Activated CD8-positive, alpha-beta memory T cell treated with anti-CD3 and anti-CD28 coated beads, Interleukin-2, amount 50 U/mL, for 48 hours (primary cell): ENCODE measurements around the gene SMIM41.

Source experiments
- DNase-seq: peaks from one replicate; pipeline ENCODE4 v3.0.0-alpha.2; 2020

Gene SMIM41

DNA sequence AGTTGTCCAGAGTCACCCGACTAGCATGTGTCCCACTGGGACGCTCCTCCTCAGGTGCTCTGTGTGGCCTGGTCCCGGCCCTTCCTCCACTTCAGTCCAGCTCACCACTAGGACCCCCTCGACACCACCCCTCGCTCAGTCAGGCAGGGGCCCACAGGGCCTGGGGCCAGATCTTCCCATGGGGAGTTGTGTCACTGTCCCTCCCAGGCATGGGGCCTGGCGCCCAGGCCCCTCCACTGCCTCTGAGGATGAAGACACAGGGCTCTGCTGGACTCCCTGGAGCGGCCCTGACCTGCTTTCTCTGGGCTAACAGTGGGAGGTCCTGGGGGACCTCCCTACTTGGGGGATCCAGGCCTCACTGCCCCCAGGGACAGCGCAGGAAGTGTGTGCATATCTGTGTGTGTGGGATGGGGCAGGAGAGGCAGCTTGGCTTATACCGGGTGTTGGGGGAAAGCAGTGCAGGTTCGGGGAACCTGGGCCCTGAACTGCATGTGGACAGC, 68.5 kb downstream of the SMIM41 start:
- no peak for DNase-seq

DNA sequence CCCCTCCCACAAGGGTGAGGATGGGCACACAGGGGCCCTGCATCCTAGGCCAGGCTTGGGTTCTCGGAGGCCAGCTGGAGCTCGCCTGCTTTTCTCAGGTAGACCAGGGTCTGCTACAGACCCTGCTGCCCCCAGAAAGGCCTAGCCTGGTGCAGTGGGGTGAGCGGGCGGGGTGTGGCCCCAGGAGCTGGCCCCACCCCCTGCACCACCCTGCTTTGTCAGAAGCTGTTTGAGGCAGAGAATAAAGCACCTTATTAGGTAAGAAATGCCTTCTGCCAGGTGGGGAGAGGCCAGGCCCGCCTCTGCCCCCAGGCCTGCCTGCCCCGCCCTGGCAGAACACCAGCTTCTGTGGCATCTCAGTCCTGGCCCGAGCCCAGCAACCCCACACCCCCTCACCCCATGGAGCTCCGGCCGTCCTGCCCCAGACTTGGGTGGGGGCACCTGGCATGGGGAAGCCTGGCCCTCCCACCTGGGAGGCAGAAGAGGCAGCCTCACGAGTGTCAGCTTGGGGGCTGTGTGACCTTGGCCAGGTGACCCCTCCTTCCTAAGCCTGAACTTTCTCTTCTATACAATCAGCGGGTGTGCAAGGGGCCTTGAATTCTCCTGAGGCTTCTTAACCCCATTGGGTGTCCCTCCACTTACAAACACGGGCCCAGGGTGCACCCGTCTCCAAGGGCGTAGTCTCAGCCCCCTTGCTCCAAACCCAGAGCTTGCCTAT, 69.1 kb downstream of the SMIM41 start:
- DNase-seq: no peak

DNA sequence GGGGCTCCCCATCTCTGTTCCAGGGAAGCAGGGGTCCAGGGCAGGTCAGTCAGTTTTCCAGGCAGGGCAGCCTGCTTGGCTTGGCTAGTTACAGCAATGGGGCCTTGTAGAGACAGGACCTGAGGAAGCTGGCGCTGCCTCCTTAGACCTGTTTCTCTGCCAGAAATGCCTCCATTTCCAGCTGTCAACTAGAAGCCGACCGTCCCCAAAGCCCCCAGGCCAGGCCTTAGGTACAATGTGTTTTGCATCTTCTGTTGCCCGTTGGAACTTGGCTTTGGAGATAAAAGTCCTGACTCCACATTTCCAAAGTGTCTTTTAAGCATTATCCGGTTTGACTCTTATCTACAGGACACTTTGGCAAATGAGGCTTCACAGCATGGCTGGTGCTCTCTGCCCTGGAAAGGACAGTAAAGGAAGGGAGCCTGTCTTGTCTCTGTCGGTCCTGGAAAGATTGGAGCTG, 69.7 kb downstream of the SMIM41 start:
- DNase-seq: no peak

DNA sequence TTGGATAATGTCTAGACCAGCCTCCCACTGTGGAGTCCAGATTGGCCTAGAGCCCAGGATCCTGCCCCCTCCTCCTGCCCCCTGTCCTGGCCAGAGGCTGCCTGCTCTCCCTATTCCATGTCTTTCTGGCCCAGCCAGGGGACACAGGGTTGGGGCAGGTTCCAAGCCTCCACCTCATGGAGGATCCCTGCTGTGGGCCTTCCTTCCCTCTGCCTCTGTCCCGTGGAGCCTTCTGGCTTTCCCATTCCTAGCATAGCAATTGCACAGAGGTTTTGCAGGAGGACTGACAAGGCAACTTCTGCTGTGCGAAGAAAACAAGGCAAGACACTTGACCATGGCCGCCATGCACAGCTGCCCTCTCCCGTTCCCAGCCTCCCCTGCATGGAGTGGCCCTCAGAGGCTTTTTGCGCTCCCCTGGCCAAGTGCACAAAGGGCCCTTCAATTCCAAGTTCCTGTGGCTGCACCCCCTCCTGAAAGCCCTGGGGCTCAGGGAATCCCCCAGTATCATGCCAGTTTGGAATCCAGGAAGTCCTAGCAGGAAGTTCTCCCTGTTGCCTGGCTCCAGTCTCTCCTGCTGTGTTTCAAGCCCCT, 70.2 kb downstream of the SMIM41 start:
- DNase-seq: no peak

DNA sequence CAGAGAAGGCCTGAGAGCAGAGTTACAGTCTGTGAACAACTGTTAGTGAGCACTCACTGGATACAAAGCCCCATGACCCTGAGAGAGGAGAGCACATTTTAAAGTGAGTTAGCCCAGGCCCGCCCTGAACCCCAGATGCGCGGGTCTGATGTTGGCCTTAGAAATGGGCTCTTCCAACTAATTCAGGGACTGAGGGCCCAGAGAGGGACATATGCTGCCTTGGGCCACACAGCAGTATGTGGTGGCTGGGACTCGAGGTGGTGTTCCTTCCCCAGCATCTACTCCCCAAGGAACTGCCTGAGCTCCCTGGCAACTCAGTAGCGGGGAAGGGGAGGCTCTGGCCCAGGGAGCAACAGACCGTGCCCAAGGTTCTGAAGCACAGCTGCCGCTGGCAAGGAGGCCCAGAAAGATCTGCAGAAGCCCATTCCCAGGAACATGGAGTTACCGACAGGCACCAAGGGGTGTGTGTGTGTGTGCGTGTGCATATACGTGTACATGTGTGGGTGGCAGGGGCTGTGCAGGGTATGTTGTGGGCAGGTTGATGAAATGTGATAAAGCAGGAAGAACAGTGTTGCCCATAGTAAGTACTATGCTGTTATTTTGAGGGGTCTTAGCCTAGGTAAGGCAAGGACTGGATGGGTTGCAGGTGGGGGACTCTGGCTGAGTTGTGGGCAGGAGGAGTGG, 71.8 kb downstream of the SMIM41 start:
- DNase-seq: no peak

DNA sequence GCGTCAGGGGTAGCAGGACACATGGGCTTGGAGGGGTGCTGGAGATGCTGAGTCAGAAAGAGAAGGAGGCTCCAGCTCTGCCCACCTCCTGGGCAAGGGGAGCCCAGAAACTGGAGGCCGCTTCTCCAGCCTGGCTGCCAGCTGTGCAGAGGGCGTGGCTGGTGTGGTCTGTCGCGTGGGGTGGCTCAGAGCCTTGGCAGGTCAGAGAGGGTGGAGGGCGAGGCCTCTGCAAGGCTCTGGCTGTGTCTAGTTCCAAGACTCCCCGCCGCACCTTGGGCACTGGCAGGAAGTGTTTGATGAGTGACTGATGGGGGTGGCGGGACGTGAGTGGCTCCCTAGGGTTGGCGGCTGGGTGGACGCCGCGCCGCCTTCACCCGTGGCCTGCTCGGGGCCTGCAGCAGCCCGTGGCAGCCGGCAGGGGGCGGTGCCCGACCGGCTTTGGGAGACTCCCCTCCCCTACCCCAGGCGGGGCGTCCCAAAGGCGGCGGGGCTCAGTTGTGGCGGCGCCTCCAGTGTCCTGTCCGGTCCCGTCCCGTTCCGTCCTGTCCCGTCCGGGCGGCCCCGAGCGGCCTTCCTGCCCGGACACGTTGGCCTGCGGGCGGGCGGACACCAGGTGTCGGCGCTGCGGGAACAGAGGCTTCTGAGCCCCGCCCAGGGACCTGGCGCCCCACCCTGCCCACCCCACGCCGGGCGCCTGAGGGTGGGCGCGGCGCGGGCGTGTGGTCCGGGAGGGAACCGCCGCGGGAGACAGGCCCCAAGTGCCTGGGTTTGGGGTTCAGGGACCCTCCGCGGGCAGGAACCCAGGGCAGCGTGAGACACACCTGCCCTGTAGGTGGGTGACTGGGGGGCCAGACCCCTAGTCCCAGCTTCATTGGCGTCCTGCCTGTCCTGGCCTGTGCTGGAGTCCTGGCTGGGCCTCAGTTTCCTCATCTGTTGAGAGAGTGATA, 72.6 kb downstream of the SMIM41 start:
- peak; percentile 87 for DNase-seq

DNA sequence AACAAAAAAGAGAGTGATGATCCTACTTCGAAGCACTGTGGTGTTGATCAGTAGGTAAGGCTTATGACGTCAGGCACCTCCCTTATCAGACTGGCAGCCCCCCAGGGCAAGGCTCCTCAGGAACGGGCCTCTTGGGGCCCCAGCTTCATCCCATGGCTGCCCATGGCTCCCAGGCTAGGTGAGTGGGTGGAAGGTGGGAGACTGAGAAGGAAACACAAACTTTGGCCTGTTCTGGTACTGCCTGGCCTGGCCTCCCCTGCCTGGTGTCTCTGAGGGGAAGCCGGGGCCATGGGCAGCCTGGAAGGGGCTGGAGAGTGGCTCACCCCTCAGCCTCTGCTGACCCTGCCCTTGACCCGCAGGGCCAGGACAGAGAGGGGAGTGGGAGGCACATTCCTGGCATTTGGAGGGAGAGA, 73.4 kb downstream of the SMIM41 start:
- DNase-seq: no peak

DNA sequence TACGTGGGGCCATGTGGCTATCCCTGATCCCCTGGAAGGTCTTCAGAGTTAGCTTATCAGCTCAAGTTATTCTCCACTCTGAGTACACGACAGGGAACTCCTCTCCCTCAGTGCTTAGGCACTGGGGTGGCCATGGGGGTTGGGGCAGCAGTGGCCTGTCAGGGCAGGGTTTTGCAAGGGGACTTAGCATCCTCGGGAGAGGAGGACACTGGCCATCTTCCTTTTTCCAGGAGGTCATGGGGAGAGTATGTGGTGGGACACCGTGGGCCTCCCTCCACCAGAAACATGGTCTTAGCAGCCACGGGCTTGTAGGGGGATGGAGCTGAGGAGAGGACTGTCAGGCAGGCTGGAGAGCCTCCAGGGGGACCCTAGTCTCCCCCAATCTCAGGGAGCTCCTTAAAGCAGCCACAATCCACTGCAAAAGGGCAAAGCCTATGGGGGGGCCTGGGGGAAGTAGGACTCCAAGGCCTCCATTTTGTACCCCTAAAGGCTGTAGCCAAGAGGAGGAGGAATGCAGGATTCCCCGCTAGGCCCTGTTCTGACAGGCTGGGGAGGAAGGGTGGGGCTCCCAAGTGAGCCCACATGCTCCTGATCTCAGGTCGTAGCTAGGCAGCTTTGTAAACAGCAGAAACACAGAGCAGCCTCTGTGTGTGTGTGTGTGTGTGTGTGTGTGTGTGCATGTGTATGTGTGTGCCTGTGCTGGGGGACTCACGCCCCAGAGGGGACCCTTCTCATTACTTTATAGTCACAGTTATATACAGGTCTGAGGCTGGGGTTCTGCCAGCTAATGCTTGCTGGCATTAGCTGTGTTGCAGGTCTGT, 75.8 kb downstream of the SMIM41 start:
- DNase-seq: no peak

DNA sequence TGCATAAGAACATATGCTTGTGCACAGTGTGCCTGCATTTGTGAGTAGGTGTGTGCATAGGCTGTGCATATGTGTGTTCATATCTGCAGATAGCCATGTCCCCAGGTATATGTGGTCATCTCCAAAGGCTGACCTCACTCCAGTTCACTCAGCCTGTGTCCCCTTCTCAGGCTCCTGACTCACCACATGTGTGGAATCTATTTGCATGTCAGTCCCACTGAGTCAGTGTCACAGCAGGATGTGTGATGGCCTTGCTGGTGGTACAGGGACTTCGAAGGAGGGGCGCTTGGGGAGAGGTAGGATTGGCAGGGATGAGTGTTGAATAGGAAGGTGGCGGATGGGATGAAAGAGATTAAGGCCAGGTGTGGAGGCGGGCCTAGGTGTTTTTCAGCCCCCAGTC, 76.8 kb downstream of the SMIM41 start:
- DNase-seq: no peak

DNA sequence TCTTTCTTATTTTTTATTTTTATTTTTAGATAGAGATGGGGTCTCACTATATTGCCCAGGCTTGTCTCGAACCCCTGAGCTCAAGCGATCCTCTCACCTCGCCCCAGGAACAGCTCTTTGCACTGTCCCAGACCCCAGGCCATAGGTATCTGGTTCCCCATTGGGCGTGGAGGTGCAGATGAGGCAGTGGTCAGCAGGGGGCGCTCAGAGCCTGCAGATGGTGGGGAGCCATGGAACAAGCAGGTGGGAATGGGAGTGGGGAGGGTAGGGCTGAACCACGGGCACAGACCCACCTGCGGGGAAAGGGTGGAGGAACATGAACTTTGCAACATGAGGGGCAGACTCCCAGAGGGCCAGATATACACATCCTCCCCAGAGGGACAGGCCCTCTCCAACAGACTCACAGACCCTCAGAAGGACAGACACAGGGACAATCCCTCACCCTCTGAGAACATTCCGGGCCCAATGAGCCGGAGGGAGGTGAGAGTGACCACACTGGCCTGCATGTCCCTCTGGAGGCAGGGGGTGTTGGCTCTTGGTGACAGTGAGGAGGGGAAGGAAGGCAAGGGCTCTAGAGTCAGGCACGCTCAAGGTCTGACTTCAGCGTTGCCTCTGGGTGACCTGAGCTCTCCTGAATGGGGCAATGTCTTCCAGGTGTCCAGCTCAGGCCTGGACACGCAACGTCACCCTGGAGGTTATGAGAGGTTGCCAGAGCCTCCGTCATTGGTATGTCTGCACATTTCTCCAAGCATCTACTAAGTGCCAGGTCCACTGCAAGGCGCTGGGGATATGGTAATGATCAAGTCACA, 77.5 kb downstream of the SMIM41 start:
- DNase-seq: peak; percentile 91

DNA sequence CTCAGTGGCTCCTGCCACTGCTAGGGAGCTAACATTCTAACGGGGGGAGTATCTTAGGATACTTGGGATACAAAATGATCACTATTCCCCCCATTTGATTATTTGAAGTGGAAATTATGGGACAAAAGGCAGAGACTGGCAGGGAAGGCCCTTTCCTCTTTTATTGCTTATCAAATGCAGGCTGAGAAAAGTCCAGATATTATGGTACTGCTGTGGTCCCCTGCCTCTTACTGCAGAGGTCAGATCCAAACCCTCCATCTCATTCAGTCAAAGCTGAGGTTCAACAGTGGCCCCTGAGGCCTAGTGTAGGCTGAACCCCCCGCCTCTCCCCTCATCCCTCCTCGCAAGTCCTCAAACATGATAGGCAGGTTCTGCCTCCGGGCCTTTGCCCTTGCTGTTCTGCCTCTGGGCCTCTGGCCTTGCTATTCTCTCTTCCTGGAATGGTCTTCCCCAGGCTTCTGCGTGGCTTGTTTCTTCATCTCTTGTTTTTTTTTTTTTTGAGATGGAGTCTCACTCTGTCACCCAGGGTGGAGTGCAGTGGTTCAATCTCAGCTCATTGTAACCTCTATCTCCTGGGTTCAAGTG, 78.2 kb downstream of the SMIM41 start:
- no peak for DNase-seq
